Measurements from ENCODE around the gene MAGEA1.
"Not testable (repeated sequence)": the region's sequence is repeated elsewhere in the genome, so short reads cannot be mapped to it uniquely, and the experiment has no call there.

MAGEA1 gene

GRCh38 chrX:153179131-153179530 is at the start of gene MAGEA1:
MAGEA1 (plus strand) TSS chrX:153179284; CDS start chrX:153182390, 3,106 bp downstream.
- DNase-seq = no peak

GRCh38 chrX:153132924-153133323 is 46.2 kb upstream of the MAGEA1 start:
- DNase-seq = not testable (repeated sequence)

- not testable (repeated sequence) for DNase-seq
Observed at GRCh38 chrX:153139074-153139473, 40.0 kb upstream of the MAGEA1 start.

GRCh38 chrX:153146288-153146687 is 32.8 kb upstream of the MAGEA1 start:
- not testable (repeated sequence) for DNase-seq

GRCh38 chrX:153153516-153153915 is 25.6 kb upstream of the MAGEA1 start:
- no peak for DNase-seq

- DNase-seq = no peak
Observed at GRCh38 chrX:153157450-153157849, 21.6 kb upstream of the MAGEA1 start.

GRCh38 chrX:153158319-153158718 is 20.8 kb upstream of the MAGEA1 start:
- no peak for DNase-seq

- no peak for DNase-seq
Observed at GRCh38 chrX:153161952-153162351, 17.1 kb upstream of the MAGEA1 start.

GRCh38 chrX:153164733-153165132 is 14.4 kb upstream of the MAGEA1 start:
- DNase-seq = no peak

GRCh38 chrX:153168423-153168822 is 10.7 kb upstream of the MAGEA1 start:
- DNase-seq = not testable (repeated sequence)

GRCh38 chrX:153181822-153182221 is 2.7 kb downstream of the MAGEA1 start:
- DNase-seq = no peak

- DNase-seq = no peak
Observed at GRCh38 chrX:153184787-153185186, 5.7 kb downstream of the MAGEA1 start.

GRCh38 chrX:153190381-153190780 is 11.3 kb downstream of the MAGEA1 start:
- no peak for DNase-seq

GRCh38 chrX:153200462-153200861 is 21.4 kb downstream of the MAGEA1 start:
- no peak for DNase-seq

GRCh38 chrX:153206425-153207046 is 27.5 kb downstream of the MAGEA1 start:
- no peak for DNase-seq

- DNase-seq = no peak
Observed at GRCh38 chrX:153209347-153209746, 30.3 kb downstream of the MAGEA1 start.

- no peak for DNase-seq
Observed at GRCh38 chrX:153214934-153215333, 35.9 kb downstream of the MAGEA1 start.

GRCh38 chrX:153216926-153217325 is 37.8 kb downstream of the MAGEA1 start:
- no peak for DNase-seq

GRCh38 chrX:153225438-153226098 is 46.5 kb downstream of the MAGEA1 start:
- DNase-seq = no peak

GRCh38 chrX:153226344-153227185 is 47.5 kb downstream of the MAGEA1 start:
- peak; percentile 31 for DNase-seq
